ENCODE measurements around the gene DTNBP1. TPM values are rescaled to one million over a fixed set of nuclear protein-coding genes. Genes with fewer than 3 reads are reported as not detected.

DTNBP1 gene
- total and polyA plus RNA-seq, 2 of the 8 experiments (the other 6 are each of a cell fraction or from before 2014, with no cell fraction given), result 13.5 to 22.1 TPM

DNA sequence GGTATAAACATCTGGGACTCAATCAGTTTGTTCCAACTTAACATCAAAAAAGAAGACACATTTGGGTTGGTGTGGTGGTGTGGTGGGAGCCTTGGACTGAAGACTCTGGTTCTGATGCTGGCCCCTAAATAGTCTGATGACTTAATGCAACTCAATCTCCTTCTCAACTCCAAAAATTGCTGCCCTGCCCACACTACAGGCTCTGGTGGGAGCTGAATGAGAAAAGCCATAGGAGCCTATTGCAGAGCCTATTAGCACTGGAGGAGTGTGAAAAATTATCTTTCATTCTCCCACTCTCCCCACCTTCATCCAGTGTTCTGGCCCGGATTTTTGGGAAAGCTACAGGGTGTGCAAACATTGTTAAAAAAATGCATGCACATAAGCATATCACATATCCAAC lies 56.5 kb downstream of the DTNBP1 start:
- no peak overlapping the region for H2BK12ac ChIP-seq (ENCODE audit: low read depth, low read length)
- H3K18ac ChIP-seq (ENCODE audit: extremely low read depth, low read length), result no peak overlapping the region
- CTCF ChIA-PET (ENCODE audit: partially characterized antibody), result interaction anchor here (0.7 to 1.3 kb wide), 4 partner anchors 8 to 1322 kb away, joined by 3 to 4 read pairs (median 4); no protein-coding TSS in a partner anchor
- H3K79me1 ChIP-seq (ENCODE audit: low read depth, low read length), result no peaks in the 10 kb centered on the region
- no peak overlapping the region for H3K9ac ChIP-seq (replicated peaks in 1 of 4; ENCODE audit: extremely low read depth in 1 of 4, low read depth in 3 of 4, low read length in 3 of 4)
- no peak overlapping the region for H2AFZ ChIP-seq (ENCODE audit: low read length)
- DNase-seq (ENCODE audit: low read depth in 1 of 2, low spot score in 2 of 2), result no peak
- POLR2A ChIA-PET (ENCODE audit: partially characterized antibody), result no interaction called here
- no peak overlapping the region for H2BK120ac ChIP-seq (replicated peaks; ENCODE audit: low read depth, low read length)
- H3K27ac ChIP-seq (ENCODE audit: low read depth, low read length), result no peak overlapping the region
- H4K91ac ChIP-seq (replicated peaks; ENCODE audit: insufficient read length, low read length), result no peak overlapping the region
- H2BK5ac ChIP-seq (ENCODE audit: low read depth, low read length), result no peak overlapping the region
- WGBS, 2 experiments (ENCODE audit: extremely low coverage in 1 of 2, insufficient coverage in 1 of 2, insufficient read length in 1 of 2, insufficient replicate concordance in 2 of 2, low coverage in 1 of 2, low lambda C conversion rate in 2 of 2, missing lambda C conversion rate in 1 of 2), result 89% methylated on average over 1 of the region's 1 CpG; no CpG with 5 or more reads in 1 of the 2 experiments
- no peak overlapping the region for H3K4ac ChIP-seq (replicated peaks; ENCODE audit: insufficient read length, low read depth, low read length)
- no peak overlapping the region for H3K23ac ChIP-seq (ENCODE audit: insufficient read length)
- H4K20me1 ChIP-seq (replicated peaks in 1 of 2; ENCODE audit: control insufficient read depth in 1 of 2, insufficient read depth in 2 of 2, low read length in 2 of 2), result no peaks in the 10 kb centered on the region
- no peaks in the 10 kb centered on the region for H3K9me3 ChIP-seq (ENCODE audit: insufficient read depth in 2 of 2, low read depth in 1 of 2, low read length in 1 of 2)
- FAIRE-seq, result no peak
- H3K56ac ChIP-seq (replicated peaks; ENCODE audit: insufficient read length, low read depth, low read length), result no peak overlapping the region
- H3K4me3 ChIP-seq (ENCODE audit: extremely low read depth in 1 of 4, insufficient read depth in 2 of 4, low read depth in 3 of 4, low read length in 4 of 4), result no peak overlapping the region
- no peak overlapping the region for H2BK15ac ChIP-seq (ENCODE audit: low read length)
- H3K4me2 ChIP-seq (ENCODE audit: insufficient read depth in 1 of 2, low read depth in 2 of 2, low read length in 2 of 2), result no peak overlapping the region
- no peaks in the 10 kb centered on the region for H3K27me3 ChIP-seq (replicated peaks in 1 of 4; ENCODE audit: control insufficient read depth in 3 of 4, extremely low read depth in 1 of 4, insufficient read depth in 3 of 4, low read length in 3 of 4)
- H4K8ac ChIP-seq (ENCODE audit: extremely low read depth, insufficient read depth, low read length), result no peak overlapping the region
- H4K5ac ChIP-seq (ENCODE audit: insufficient read length, low read depth, low read length), result no peak overlapping the region
- peaks cover 0 to 3% (median 1%) of the 10 kb centered on the region in 4 experiments; a peak in 3 of 7 replicates for H3K4me1 ChIP-seq (replicated peaks in 1 of 4; ENCODE audit: control insufficient read depth in 3 of 4, insufficient read depth in 4 of 4, low read length in 3 of 4)
- H3K36me3 ChIP-seq (ENCODE audit: control insufficient read depth in 2 of 4, insufficient read depth in 4 of 4, low read length in 3 of 4), result no peaks in the 10 kb centered on the region; a peak in 2 of 8 replicates
- H3K23me2 ChIP-seq (ENCODE audit: low read depth, low read length), result no peaks in the 10 kb centered on the region
- H2BK20ac ChIP-seq (ENCODE audit: low read length), result no peak overlapping the region
- H3K79me2 ChIP-seq (ENCODE audit: control insufficient read depth in 1 of 2, insufficient read depth in 2 of 2, low read length in 2 of 2), result no peaks in the 10 kb centered on the region
- no peak overlapping the region for H3K14ac ChIP-seq (ENCODE audit: insufficient read length)
- no peak overlapping the region for H2AK5ac ChIP-seq (ENCODE audit: low read depth, low read length)
- TF ChIP-seq CREB1 (IDR thresholded peaks at IDR 0.05), result no peak
- TF ChIP-seq SUZ12 (IDR thresholded peaks at IDR 0.05; ENCODE audit: low read length), result no peak
- no peak for TF ChIP-seq POU5F1 (IDR thresholded peaks at IDR 0.05; ENCODE audit: low read depth, low read length)
- no peak for TF ChIP-seq RFX5 (IDR thresholded peaks at IDR 0.05; ENCODE audit: borderline replicate concordance, low read depth, low read length)
- no peak for TF ChIP-seq JUN (IDR thresholded peaks at IDR 0.05; ENCODE audit: low read depth, low read length)
- TF ChIP-seq CBX8 (IDR thresholded peaks at IDR 0.05; ENCODE audit: borderline replicate concordance, low read depth, low read length), result no peak
- TF ChIP-seq RNF2 (IDR thresholded peaks at IDR 0.05; ENCODE audit: borderline replicate concordance, low read depth, low read length, missing control alignments, poor library complexity, severe bottlenecking), result no peak
- TF ChIP-seq, protein P1, sequence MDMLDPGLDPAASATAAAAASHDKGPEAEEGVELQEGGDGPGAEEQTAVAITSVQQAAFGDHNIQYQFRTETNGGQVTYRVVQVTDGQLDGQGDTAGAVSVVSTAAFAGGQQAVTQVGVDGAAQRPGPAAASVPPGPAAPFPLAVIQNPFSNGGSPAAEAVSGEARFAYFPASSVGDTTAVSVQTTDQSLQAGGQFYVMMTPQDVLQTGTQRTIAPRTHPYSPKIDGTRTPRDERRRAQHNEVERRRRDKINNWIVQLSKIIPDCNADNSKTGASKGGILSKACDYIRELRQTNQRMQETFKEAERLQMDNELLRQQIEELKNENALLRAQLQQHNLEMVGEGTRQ (IDR thresholded peaks at IDR 0.05; ENCODE audit: low read length), result no peak
- TF ChIP-seq CHD2 (IDR thresholded peaks at IDR 0.05; ENCODE audit: low read length), result no peak
- no peak for TF ChIP-seq YY1 (IDR thresholded peaks at IDR 0.05; ENCODE audit: low read depth, low read length)
- TF ChIP-seq, protein P2, sequence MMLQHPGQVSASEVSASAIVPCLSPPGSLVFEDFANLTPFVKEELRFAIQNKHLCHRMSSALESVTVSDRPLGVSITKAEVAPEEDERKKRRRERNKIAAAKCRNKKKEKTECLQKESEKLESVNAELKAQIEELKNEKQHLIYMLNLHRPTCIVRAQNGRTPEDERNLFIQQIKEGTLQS (IDR thresholded peaks at IDR 0.05; ENCODE audit: insufficient read depth, low read depth, low read length), result no peak
- no peak for TF ChIP-seq ASH2L (IDR thresholded peaks at IDR 0.05; ENCODE audit: low read length)
